ENCODE data around the gene GATA3.

DNA sequence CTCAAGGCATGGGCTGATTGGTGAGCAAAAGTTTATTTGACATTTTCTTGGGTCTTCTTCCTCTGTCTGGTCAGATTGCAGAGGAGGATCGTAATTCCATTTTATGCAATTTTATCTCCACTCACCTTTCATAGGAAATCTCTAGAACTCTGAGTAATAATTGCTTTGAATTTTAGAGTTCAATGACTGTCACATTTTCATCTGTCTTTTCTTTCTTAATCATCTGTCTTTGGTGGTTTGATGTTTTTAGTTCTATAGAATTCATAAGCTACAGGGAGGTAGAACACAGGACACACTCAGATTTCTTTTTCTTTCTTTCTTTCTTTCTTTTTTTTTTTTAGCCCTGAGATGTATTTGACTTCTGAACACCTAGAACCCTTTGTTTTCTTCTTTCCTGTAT lies 11.6 kb downstream of the GATA3 start:
- TF ChIP-seq, protein P1, sequence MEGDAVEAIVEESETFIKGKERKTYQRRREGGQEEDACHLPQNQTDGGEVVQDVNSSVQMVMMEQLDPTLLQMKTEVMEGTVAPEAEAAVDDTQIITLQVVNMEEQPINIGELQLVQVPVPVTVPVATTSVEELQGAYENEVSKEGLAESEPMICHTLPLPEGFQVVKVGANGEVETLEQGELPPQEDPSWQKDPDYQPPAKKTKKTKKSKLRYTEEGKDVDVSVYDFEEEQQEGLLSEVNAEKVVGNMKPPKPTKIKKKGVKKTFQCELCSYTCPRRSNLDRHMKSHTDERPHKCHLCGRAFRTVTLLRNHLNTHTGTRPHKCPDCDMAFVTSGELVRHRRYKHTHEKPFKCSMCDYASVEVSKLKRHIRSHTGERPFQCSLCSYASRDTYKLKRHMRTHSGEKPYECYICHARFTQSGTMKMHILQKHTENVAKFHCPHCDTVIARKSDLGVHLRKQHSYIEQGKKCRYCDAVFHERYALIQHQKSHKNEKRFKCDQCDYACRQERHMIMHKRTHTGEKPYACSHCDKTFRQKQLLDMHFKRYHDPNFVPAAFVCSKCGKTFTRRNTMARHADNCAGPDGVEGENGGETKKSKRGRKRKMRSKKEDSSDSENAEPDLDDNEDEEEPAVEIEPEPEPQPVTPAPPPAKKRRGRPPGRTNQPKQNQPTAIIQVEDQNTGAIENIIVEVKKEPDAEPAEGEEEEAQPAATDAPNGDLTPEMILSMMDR (IDR thresholded peaks at IDR 0.05): no peak
- TF ChIP-seq POLR2A (IDR thresholded peaks at IDR 0.05): no peak

All from lower leg skin (tissue), 3 donors.